ENCODE data around the gene SLC6A18.

SLC6A18 gene

GRCh38 chr5:1239505-1240251, 14.5 kb downstream of the SLC6A18 start:
- DNase-seq: no peak

- DNase-seq: no peak
Measured at GRCh38 chr5:1240496-1241260, 15.5 kb downstream of the SLC6A18 start.

- DNase-seq: no peak
Measured at GRCh38 chr5:1241509-1242080, 16.4 kb downstream of the SLC6A18 start.

GRCh38 chr5:1242733-1243486, 17.7 kb downstream of the SLC6A18 start:
- no peak for DNase-seq

GRCh38 chr5:1243487-1244130, 18.4 kb downstream of the SLC6A18 start:
- DNase-seq: no peak

- no peak for DNase-seq
Measured at GRCh38 chr5:1244255-1244654, 19.1 kb downstream of the SLC6A18 start.

- DNase-seq: no peak
Measured at GRCh38 chr5:1244976-1245375, 19.8 kb downstream of the SLC6A18 start.

- no peak for DNase-seq
Measured at GRCh38 chr5:1245905-1246576, 20.9 kb downstream of the SLC6A18 start.

- peak; percentile 20 for DNase-seq
Measured at GRCh38 chr5:1246711-1247431, 21.7 kb downstream of the SLC6A18 start.

GRCh38 chr5:1247811-1248210, 22.6 kb downstream of the SLC6A18 start:
- no peak for DNase-seq

- DNase-seq: no peak
Measured at GRCh38 chr5:1249366-1250280, 24.4 kb downstream of the SLC6A18 start.

GRCh38 chr5:1251678-1252580, 26.7 kb downstream of the SLC6A18 start:
- DNase-seq: no peak

GRCh38 chr5:1252681-1253080, 27.5 kb downstream of the SLC6A18 start:
- DNase-seq: no peak

- DNase-seq: no peak
Measured at GRCh38 chr5:1253456-1254105, 28.4 kb downstream of the SLC6A18 start.

GRCh38 chr5:1254196-1254595, 29.0 kb downstream of the SLC6A18 start:
- DNase-seq: no peak

GRCh38 chr5:1255081-1255561, 29.9 kb downstream of the SLC6A18 start:
- DNase-seq: no peak

GRCh38 chr5:1256776-1257175, 31.6 kb downstream of the SLC6A18 start:
- DNase-seq: no peak

GRCh38 chr5:1257363-1257762, 32.2 kb downstream of the SLC6A18 start:
- DNase-seq: no peak

- DNase-seq: no peak
Measured at GRCh38 chr5:1257841-1258240, 32.7 kb downstream of the SLC6A18 start.

All from COR-L47 (cell line).